GM12874 (cell line): Measurements from ENCODE around the gene SPHK2.

ENCODE experiments used
- TF ChIP-seq, protein P1 (sequence below): IDR thresholded peaks from 2 replicates; pipeline ENCODE4 v1.5.1; 2011; ENCODE audit warnings: low read depth, mild to moderate bottlenecking, control low read depth, low read length, moderate library complexity; ENCODE audit not compliant: insufficient read depth

SPHK2 gene

DNA sequence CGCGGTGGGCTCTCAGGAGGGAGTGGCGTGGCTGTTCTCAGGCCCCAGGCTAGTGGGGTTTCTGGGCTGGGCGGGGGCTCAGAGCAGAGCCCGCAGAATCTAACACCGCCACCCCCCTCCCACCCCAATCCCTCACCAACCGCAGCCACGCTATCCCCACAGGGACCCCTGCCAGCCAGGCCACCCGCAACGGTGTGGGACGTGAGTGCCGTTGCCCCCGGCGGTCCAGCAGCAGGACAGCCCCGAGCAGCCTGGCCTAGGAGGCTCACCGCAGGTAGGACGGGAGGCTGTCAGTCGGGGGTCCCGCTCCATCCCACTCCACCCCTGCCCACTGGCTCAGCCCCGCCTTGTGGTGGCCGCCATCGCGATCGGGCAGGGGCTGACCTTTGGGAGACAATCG lies 53.7 kb downstream of the SPHK2 start, which contains the start of gene NTN5:
Gene NTN5 (minus strand): TSS at position 24 of the 400 bp plus-strand sequence. CDS start 2,031 bp downstream, outside the sequence.
- TF ChIP-seq, protein P1, sequence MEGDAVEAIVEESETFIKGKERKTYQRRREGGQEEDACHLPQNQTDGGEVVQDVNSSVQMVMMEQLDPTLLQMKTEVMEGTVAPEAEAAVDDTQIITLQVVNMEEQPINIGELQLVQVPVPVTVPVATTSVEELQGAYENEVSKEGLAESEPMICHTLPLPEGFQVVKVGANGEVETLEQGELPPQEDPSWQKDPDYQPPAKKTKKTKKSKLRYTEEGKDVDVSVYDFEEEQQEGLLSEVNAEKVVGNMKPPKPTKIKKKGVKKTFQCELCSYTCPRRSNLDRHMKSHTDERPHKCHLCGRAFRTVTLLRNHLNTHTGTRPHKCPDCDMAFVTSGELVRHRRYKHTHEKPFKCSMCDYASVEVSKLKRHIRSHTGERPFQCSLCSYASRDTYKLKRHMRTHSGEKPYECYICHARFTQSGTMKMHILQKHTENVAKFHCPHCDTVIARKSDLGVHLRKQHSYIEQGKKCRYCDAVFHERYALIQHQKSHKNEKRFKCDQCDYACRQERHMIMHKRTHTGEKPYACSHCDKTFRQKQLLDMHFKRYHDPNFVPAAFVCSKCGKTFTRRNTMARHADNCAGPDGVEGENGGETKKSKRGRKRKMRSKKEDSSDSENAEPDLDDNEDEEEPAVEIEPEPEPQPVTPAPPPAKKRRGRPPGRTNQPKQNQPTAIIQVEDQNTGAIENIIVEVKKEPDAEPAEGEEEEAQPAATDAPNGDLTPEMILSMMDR: no peak

DNA sequence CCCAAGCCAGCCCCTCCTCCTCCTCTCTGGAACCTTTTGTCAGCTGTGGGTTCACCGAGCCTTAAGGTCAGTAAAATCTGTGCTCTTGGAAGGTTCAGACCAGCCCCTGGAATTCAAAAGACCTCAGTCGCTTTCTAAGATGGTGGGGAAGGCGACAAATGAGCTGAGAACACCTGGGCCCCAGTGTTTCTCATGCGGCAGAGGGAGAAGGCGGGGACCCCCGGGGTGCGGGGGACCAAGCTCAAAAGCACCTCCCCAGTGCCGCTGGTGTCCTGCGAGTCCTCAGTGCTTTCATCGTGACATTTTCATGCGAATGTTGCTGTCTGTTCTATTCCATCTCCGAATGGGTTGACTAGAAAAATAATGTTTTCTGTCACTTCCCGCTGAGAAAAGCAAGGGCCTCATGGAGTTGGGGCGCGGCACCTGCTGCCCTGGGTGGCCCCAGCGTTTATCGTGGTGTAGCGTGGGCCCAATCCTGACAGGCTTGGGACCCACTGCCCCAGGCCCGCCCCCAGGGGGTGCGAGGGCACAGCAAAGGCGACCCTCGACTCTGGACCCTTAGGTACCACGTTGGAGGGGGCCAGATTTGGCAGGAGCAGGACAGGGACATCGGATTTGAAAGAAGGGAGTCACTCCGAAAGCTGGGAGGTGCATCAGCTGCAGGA lies 54.3 kb downstream of the SPHK2 start:
- TF ChIP-seq, protein P1: no peak

DNA sequence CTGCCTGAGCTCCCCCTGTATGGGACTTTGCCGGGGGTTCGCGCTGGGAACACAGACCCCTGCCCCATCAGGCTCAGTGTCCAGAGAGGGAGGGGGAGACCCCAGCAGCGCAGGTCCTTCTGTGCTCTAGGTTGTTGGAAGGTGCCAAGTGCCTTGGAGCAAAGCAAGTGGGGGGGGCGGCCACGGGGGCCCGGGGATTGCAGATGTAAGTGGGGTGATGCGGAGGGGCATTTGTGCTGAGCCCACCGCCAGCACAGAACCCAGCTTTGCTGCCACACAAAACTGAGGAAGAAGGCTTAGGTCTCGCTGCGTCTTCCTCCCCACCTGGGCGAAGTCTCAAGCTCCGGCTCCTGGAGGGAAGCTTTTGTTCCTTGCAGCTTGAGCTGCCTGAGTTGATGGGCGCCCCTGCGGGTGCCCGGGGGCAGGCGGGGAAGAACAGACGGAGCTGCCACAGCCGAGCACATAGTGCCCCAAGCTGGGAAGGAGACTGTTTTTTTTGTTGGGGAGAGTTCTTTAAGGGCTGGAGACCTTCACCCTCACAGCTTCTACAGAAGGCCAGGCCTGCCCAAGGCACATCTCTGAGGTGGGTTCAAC lies 55.0 kb downstream of the SPHK2 start:
- TF ChIP-seq, protein P1: no peak

DNA sequence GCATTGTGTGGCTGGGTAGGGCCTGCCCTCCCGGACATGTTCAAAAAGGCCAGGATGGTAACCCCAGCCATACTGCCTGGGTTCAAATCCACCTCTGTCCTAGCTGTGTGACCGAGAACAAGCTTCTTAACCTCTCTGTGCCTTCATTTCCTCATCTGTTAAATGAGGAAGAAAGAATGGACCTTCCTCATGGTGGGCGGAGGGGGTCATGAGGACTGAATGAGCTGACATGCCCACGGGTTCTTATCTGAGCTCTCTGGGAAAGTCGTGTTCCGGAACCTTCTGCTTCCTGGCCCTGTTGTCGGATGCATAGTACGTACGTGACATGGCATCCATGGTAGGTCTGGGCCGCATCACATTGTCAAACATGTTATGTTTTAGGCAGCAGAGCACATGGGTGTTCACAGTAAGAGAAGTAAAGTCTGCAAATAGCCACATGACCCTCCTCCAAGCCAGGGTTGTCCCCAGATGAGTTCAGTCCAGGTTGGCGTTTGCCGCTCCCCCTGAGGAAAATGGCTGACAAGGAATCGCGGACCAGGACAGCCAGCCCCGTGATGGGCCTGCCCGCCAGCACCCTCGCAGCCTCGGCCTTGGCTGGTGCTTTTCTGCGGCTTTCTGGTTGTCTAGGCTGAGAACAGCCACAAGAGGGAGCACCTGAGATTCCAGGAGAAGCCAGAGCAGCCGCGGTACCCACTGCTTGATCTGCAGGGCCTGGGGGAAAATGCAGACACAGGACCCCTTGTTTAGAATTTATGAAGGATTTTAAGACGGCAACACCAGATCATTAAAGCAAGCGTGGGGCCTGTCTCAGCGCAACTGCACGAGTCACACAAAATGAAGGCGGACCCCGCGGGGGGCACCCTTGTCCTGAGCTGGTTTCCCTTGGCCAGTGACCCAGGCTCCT lies 55.9 kb downstream of the SPHK2 start:
- TF ChIP-seq, protein P1: peak; percentile 86

DNA sequence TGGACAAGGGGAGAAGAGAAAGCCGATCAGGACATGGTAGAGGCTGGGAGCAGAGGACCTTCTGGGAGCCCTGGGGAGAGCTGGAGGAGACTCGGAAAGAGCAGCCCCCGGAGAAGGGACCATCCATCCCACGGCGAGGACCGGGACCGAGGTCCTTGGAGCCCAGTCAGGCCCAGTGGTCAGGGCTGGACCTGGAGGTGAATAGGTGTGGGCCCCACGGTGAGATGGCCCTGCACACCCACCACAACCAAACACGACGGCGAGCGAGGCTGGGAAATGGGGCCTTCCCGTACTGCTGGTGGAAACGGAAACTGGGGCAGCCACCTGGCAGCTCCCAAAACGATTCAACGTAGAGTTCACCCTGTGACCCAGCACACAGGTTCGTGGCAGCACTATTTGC lies 57.2 kb downstream of the SPHK2 start:
- TF ChIP-seq, protein P1: no peak

DNA sequence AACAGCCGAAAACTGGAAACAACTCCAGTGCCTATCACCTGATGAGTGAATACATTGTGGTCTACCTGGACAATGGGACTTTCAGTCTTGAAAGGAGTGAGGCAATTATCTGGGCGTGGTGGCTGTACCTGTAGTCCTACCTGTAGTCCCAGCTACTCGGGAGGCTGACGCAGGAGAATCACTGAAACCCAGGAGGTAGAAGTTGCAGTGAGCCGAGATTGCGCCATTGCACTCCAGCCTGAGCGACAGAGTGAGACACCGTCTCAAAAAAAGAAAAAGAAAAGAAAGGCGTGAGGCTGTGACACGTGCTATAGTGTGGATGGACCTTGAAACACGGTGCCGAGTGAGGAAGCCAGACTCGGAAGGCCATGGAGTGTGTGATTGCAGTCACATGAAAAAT lies 57.6 kb downstream of the SPHK2 start:
- TF ChIP-seq, protein P1: no peak

DNA sequence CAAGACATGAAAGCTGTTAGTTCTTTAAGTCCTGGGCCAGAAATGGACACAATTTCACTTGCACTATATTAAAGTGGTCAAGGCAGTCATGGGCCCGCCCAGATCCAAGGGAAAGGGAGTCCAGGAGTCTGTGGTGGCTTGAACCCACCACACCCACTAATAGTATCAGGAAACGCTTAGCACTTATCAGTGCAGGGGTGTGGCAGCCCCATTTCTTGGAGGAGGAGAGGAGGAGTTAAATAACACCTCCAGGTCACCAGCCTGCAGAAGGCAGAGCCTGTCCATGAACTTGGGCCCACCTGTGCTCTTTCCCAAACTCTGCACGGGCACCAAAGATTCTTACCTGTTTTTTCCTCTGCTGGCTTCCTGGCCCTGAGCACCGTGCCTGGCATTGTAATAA lies 58.9 kb downstream of the SPHK2 start:
- TF ChIP-seq, protein P1: no peak
